Endothelial cell of umbilical vein (primary cell): ENCODE results near the gene CD200.

Source experiments
- POLR2AphosphoS5 ChIP-seq: IDR thresholded peaks from 2 replicates; pipeline ENCODE4 v1.6.1; 2012; ENCODE audit warnings: low read depth, mild to moderate bottlenecking, control low read depth, low read length, moderate library complexity; ENCODE audit not compliant: insufficient read depth
- TF ChIP-seq, protein P1 (sequence below): IDR thresholded peaks from 2 replicates; pipeline ENCODE4 v1.6.1; 2011; ENCODE audit not compliant: insufficient read depth, insufficient read length

GRCh38 chr3:112350018-112350810 lies 17.3 kb downstream of the CD200 start:
- TF ChIP-seq, protein P1, sequence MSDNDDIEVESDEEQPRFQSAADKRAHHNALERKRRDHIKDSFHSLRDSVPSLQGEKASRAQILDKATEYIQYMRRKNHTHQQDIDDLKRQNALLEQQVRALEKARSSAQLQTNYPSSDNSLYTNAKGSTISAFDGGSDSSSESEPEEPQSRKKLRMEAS, result no peak
- no peak for TF ChIP-seq POLR2AphosphoS5
